HG03442 (cell line): ENCODE data around the gene COA5.
A peak's percentile ranks its signal among the peaks of the same experiment; 100 is the strongest.

Experiments
- ATAC-seq: cut with Tn5 transposase; IDR thresholded peaks from one replicate; pipeline ENCODE4 v1.9.1; 2021; ENCODE audit warnings: mild to moderate bottlenecking, moderate library complexity; ENCODE audit not compliant: unreplicated experiment

The COA5 gene

GRCh38 chr2:98572676-98573075, 35.6 kb downstream of the COA5 start:
- no peak for ATAC-seq

DNA sequence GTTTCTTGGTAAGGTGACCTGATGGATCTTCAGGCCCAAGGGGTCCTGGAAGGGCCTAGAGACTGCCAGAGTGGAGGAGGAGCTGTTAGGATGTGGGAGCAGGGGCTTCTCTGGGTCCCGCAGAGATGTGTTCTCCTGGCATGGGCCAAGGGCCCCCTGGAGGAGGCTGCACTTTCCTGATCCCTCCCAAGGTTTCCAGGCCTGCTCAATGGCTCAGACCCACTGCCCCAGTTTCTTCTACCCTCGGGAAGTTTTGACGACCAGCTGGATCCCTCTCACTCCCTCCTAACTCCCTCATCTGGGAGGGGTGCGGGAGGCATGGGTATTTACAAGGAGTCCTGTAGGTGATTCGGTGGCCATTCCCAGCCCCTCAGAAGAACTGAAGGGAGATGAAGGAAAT, 36.1 kb downstream of the COA5 start:
- no peak for ATAC-seq

DNA sequence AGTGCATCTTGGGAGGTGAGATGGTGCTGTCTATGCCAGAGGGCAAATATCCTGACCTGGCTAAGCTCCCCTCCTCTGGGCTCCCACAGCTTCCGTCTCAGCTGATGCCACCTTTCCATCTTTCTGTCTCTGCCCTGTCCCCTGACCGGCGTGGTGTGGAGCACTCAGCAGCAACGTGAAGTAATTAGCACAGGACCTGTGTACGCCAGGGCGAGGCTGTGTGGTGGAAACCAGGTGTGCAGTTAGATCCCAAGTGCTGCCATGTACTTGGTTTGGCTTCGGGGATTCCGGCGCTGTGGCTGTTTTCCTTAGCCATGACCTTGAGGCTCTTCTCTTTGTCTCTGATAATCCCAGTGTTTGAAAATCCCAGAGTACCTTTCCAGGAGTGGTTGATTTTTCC, 36.5 kb downstream of the COA5 start:
- no peak for ATAC-seq

- ATAC-seq, result no peak
Observed at GRCh38 chr2:98571121-98571701, 37.1 kb downstream of the COA5 start.

- no peak for ATAC-seq
Observed at GRCh38 chr2:98570356-98570755, 38.0 kb downstream of the COA5 start.

DNA sequence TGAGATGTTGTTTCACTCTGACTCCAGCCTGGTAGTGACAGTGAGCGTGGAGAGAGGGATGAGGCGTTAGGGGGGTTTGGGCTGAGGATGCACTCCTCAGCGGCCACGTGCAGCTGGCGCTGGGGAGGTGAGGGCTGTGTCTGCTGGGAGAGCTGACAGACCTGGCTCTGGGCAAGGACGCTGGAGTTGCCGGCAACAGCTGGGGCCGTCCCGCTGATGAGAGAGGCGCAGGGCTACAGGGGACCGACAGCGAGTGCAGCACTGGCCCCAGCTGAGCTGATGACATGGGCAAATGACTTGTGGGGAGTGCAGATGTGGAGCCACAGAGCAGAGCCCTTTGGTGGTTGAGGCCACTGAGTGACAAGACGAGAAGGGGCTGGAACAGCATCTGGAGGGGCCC, 38.4 kb downstream of the COA5 start:
- ATAC-seq, result no peak

GRCh38 chr2:98569197-98569793, 39.0 kb downstream of the COA5 start:
- ATAC-seq, result no peak

- ATAC-seq, result no peak
Observed at GRCh38 chr2:98568161-98568956, 40.0 kb downstream of the COA5 start.

DNA sequence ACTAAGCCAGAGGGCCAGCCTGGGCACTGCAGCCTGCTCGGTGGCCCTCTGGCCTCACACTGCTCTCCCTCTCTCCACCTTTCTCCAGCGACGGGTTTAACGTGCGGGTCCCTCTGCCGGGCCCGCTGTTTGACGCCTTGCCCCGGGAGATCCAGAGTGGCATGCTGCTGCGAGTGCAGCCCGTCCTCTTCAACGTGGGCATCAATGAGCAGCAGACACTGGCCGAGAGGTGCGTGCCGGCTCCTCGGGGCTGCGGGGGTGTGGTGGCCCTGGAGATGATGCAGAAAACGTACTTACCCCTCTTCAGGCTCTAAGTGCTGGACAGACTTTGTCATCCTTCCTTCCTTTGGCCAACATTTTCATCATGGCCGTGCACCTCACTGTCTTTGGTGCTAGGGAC, 42.4 kb downstream of the COA5 start:
- no peak for ATAC-seq

GRCh38 chr2:98565286-98565860, 42.9 kb downstream of the COA5 start:
- ATAC-seq, result no peak

DNA sequence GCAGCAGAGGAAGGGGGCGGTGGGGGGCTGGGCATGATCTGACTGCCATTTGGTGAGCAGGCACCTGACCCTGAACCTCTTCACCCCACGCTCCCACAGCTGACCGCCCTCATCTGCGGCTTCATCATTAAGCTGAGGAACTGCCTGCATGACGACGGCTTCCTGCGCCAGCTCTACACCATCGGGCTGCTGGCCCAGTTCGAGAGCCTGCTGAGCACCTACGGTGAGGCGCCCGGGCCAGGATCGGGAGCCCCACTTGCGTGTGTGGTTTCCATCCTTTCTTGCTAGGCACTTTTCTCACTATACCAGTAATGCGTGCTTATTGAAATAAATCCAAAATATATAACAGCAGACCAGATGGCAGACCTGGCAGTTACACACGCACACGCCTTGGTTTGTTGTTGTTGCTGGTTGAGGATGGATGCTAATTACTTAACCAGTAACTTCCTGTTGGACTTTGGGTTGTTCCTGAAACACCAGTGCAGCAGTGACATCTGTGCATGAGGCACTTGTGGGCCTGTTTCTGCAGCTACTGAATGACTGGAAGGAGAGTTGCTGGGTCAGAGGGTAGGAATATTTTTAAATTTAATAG, 43.7 kb downstream of the COA5 start:
- no peak for ATAC-seq

DNA sequence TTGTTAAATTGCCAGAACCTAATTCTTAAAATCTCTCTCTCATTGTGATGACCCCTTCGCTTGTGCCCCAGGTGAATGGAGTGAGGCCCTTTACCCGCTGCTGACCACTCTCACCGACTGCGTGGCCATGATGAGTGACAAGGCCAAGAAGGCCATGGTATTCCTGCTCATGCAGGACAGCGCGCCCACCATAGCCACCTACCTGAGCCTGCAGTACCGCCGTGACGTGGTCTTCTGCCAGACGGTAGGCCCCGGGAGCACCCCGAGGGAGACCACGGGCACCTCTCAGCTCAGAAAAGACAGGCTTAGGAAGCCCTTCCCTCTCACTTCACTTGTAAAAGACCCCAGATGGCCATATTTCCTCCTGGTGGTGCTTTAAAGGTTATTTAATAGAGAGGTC, 44.9 kb downstream of the COA5 start:
- ATAC-seq, result no peak

- no peak for ATAC-seq
Observed at GRCh38 chr2:98561902-98562695, 46.2 kb downstream of the COA5 start.

GRCh38 chr2:98561018-98561417, 47.3 kb downstream of the COA5 start:
- no peak for ATAC-seq

GRCh38 chr2:98560256-98560771, 48.0 kb downstream of the COA5 start:
- no peak for ATAC-seq

DNA sequence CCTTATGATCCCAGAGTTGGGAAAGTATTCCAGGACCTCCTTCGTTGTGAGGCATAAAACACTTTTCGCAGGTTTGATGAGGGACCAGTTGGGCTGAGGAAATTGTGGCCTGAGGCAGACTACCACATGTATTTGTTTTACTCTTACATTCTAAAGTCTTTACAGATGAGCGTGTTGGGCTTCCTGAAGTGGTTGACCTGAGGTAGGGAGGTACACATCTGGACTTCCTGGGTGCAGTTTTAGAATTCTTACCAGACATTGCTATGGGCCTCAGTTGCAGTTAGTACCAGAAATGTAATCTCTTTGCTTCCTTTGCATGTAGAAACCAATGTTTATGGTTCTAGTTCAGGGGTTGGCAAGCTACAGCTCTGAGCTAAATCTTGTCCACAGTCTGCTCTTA, 48.7 kb downstream of the COA5 start:
- no peak for ATAC-seq

GRCh38 chr2:98558852-98559530, 49.3 kb downstream of the COA5 start:
- ATAC-seq, result no peak

DNA sequence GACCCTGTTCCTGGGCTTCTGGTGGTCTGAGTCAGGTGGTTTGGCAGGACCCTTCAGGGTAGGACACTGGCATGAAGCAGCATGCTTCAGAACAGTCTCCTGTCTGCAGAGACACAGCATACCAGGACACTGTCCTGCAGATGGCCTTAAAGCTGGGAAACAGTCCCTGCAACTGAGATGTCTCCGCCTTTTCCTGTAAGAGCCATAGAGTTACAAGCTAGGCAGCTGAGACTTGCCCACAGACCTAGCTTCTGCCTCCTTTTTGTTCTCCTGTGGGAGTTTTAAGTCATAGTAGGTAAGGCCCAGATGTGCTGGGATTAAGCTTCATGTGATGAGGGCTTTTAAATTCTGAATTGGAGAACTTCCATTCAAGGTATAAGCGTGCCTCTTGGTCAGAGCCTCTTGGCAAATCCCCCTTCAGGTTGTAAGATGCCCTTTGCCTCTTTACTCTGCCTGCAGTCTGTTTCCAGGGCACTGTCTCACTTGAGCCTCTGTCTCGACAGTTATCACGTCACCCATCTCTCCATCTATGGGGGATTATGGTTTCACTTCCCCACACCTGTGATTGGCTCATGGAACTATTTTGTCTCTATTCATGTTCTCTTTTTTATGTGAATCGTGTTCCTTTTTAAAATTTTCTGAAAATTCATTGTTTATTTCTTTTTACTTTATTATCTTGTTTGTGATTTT, 51.8 kb downstream of the COA5 start:
- ATAC-seq, result peak; percentile 82

DNA sequence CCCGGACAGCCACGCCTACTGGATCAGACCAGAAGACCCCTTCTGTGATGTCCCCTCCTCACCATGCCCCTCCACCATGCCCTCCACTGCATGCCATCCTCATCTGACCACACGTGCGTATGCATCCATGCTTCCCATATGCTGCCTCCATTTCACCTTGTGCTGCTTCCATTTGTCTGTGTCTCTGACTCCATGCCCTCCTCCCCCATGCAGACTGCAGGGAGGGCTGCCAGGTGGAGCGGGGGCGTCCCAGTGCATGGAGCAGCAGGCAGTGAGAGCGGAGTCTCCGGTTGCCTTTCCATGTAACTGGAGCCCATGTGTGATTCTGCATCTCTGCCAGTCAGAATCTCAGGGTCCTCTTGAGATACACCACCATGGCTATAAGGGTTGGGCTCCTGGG, 52.6 kb downstream of the COA5 start:
- no peak for ATAC-seq
